AG04450 (cell line): ENCODE results near the gene KCNIP3. TPM values are rescaled to one million over a fixed set of nuclear protein-coding genes. Genes with fewer than 3 reads are reported as not detected.

Experiments used
- CTCF ChIA-PET: fragments of 300-600, 350-600 bp; formaldehyde crosslinking; extraction: SDS; loops from one replicate; lab custom pipeline; 2022; ENCODE audit warnings: antibody characterized with exemption, inconsistent platforms; lab: Charles Lee
- POLR2A ChIA-PET: fragments of 350-600 bp; formaldehyde crosslinking; extraction: SDS; loops from one replicate; lab custom pipeline; 2021; ENCODE audit warnings: antibody characterized with exemption, inconsistent platforms; lab: Yijun Ruan, JAX
- DNase-seq: peaks from one replicate; pipeline ENCODE4 v3.0.0-alpha.2; 2011; ENCODE audit warnings: low read depth, low spot score
- H3K27ac ChIP-seq: one replicate; pipeline ENCODE4 v1.5.1; 2012; ENCODE audit warnings: low read depth, low read length, control low read depth
- H3K27me3 ChIP-seq: one replicate; pipeline ENCODE4 v1.6.0; 2012; ENCODE audit warnings: low read length; ENCODE audit not compliant: control insufficient read depth, insufficient read depth
- H3K4me3 ChIP-seq: 2 replicates; pipeline ENCODE4 v1.5.1; 2011; ENCODE audit warnings: mild to moderate bottlenecking, low read depth, low read length, control low read depth
- H3K9me3 ChIP-seq: 2 replicates; pipeline ENCODE4 v1.5.1; 2012; ENCODE audit warnings: low read length; ENCODE audit not compliant: control insufficient read depth, insufficient read depth
- polyA plus RNA-seq: library from polyadenylated mRNA; depleted of rRNA; stranded (reverse); fragments of >200 nt; gene quantifications from 2 replicates; pipeline ENCODE4 v1.2.3, GENCODE V29; 2011
- TF ChIP-seq, protein P1 (sequence below): IDR thresholded peaks from 2 replicates; pipeline ENCODE4 v1.5.1; 2011; ENCODE audit warnings: low read depth, low read length, control low read depth, inconsistent platforms

The KCNIP3 gene
- polyA plus RNA-seq, 1 experiment = 0.12 TPM

GRCh38 chr2:95346231-95346737 is 49.1 kb downstream of the KCNIP3 start:
- ChIA-PET POLR2A (no interaction called here), CTCF (interaction anchor here (0.7 to 2.6 kb wide), 12 partner anchors 10 to 383 kb away, joined by 3 to 15 read pairs (median 4); partner anchors contain the start of gene FAHD2A)
- no peaks in the 10 kb centered on the region; the same call in 1 of the 2 replicates for H3K9me3 ChIP-seq
- peak overlapping the region; percentile 58; the same call in 1 of the 2 replicates for H3K4me3 ChIP-seq
- TF ChIP-seq, protein P1, sequence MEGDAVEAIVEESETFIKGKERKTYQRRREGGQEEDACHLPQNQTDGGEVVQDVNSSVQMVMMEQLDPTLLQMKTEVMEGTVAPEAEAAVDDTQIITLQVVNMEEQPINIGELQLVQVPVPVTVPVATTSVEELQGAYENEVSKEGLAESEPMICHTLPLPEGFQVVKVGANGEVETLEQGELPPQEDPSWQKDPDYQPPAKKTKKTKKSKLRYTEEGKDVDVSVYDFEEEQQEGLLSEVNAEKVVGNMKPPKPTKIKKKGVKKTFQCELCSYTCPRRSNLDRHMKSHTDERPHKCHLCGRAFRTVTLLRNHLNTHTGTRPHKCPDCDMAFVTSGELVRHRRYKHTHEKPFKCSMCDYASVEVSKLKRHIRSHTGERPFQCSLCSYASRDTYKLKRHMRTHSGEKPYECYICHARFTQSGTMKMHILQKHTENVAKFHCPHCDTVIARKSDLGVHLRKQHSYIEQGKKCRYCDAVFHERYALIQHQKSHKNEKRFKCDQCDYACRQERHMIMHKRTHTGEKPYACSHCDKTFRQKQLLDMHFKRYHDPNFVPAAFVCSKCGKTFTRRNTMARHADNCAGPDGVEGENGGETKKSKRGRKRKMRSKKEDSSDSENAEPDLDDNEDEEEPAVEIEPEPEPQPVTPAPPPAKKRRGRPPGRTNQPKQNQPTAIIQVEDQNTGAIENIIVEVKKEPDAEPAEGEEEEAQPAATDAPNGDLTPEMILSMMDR = no peak
- H3K27me3 ChIP-seq = peaks cover 37% of the 10 kb centered on the region
- H3K27ac ChIP-seq = no peak overlapping the region
- DNase-seq = no peak

- ChIA-PET CTCF (no interaction called here), POLR2A (no interaction called here)
- TF ChIP-seq, protein P1 = no peak
These were observed 49.9 kb downstream of the KCNIP3 start for GRCh38 chr2:95346738-95347671.

GRCh38 chr2:95347681-95348608 is 50.8 kb downstream of the KCNIP3 start:
- Histone ChIP-seq H3K27me3 (peaks cover 37% of the 10 kb centered on the region), H3K9me3 (no peaks in the 10 kb centered on the region; the same call in 1 of the 2 replicates), H3K27ac (no peak overlapping the region), H3K4me3 (no peak overlapping the region)
- ChIA-PET POLR2A (no interaction called here), CTCF (no interaction called here)
- TF ChIP-seq, protein P1 = no peak
- DNase-seq = no peak

More at GRCh38 chr2:95346738-95347671, 49.9 kb downstream of the KCNIP3 start:
- no peak for DNase-seq
- Histone ChIP-seq H3K27ac (no peak overlapping the region), H3K9me3 (no peaks in the 10 kb centered on the region; the same call in 1 of the 2 replicates), H3K27me3 (peaks cover 37% of the 10 kb centered on the region), H3K4me3 (peak overlapping the region; percentile 41)

- Histone ChIP-seq H3K27ac (no peak overlapping the region), H3K27me3 (peaks cover 31% of the 10 kb centered on the region), H3K4me3 (no peak overlapping the region), H3K9me3 (no peaks in the 10 kb centered on the region; the same call in 1 of the 2 replicates)
- no peak for DNase-seq
- CTCF ChIA-PET = no interaction called here
- POLR2A ChIA-PET = no interaction called here
- TF ChIP-seq, protein P1 = no peak
These were observed 51.7 kb downstream of the KCNIP3 start for GRCh38 chr2:95348609-95349567.
